Pulmonary artery endothelial cell (primary cell): ENCODE data around the gene CTAGE1. TPM values are rescaled to one million over a fixed set of nuclear protein-coding genes. Genes with fewer than 3 reads are reported as not detected.

ENCODE experiments used
- DNase-seq: peaks from one replicate; pipeline ENCODE4 v3.0.0-alpha.2; 2011; ENCODE audit warnings: low read depth, low spot score
- total RNA-seq: library from RNA; depleted of rRNA; stranded (reverse); fragments of >200 nt; gene quantifications from 2 replicates; pipeline ENCODE4 v1.2.3, GENCODE V29; 2014

The CTAGE1 gene
- total RNA-seq, 1 donor from 2014 or later = not detected

DNA sequence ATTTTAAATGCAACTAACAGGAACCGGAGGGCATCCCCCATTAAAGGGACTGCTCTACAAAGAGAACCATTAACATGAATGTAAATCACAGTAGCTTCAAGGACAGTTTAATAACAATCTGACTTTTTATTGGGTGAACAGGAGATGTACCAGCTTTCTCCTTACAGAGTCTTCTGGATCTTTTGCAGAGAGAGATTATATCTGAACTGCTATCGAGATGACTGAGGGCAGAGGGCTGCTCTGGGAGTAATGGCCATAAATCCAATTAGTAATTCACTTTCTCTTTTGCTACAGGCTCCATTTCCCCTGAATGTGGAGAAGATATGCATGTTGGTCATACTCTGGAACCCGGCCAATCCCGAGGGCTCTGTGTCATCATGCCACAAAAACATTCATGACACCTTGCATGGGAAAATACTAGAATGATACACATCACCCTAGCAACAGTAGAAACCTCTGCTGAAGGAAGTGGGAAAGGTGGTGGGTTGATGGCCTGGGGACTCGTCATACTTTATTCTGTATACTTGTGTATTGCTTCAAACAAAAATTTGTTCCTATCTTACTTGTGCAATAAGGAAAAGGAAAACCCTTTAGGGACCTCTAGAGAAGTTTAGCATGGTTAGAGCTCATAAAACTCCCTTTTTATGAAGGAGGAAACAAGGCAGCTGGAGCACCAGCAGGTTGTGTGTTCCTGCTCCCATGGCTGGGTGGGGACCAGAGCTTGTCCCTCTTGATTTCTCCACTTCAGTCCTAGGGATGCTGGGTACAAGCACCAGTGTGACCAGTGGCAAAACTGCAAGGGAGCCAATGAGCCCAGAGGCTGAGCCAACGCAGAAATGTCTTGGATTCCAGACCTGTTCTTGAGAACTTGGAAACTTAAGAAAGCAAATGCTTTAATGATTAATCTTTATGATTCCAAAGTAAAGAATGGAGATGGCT lies 26.0 kb downstream of the CTAGE1 start:
- peak; percentile 76 for DNase-seq

DNA sequence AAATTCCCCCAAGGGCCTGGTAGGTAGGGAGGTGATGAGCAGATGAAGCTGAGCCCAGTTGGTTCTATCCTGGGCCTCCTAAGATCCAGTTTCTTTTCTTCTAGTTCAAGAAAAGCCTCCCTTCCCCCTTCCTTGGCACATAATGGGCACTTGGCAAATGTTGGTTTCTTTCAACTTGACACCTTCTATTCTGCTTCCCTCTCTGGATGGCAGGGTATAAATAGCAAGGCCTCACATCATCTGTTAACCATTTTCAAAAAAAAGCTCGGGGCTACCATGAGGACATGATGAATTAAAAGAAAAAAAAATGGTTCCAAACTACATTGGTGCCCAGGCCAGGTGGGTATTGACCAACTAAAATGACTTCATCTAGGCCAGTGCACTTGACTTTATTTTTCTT lies 29.9 kb downstream of the CTAGE1 start:
- DNase-seq = no peak

DNA sequence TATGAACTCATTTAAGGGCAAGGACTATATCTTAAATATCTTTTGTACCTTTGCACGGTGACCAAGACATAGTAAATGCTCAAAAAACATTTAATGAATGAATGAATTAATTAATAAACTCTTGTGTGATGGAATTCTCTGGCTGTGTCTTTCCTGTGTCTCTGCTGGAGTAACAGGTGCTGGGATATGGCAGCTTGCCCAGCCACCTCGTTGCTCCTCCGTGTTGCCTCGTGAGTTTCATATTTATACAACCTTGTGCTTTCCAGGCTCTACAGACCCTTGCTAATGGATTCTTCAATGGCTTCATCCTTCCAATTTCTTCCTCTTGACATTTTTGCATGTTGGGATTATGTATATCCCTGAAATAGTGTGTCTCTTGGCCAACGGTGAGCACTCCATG lies 30.4 kb downstream of the CTAGE1 start:
- no peak for DNase-seq

DNA sequence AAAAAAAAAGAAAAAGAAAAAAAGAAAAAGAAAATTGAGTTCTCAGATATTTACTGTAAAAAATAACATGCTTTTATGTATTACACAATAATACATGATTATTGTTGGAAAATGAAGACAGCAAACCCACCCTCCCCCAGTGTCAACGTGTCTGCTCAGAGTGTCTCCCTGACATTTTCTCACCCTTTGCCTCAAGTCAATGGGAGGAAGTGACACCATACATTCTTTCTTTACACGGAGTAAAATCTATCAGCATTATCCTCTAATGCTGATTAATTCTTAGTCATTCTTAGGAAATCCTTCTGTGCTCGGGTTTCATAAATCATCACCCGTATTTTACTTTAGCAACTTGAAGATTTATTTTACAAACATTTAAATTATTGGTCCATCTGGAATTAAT lies 32.0 kb downstream of the CTAGE1 start:
- peak; percentile 93 for DNase-seq

DNA sequence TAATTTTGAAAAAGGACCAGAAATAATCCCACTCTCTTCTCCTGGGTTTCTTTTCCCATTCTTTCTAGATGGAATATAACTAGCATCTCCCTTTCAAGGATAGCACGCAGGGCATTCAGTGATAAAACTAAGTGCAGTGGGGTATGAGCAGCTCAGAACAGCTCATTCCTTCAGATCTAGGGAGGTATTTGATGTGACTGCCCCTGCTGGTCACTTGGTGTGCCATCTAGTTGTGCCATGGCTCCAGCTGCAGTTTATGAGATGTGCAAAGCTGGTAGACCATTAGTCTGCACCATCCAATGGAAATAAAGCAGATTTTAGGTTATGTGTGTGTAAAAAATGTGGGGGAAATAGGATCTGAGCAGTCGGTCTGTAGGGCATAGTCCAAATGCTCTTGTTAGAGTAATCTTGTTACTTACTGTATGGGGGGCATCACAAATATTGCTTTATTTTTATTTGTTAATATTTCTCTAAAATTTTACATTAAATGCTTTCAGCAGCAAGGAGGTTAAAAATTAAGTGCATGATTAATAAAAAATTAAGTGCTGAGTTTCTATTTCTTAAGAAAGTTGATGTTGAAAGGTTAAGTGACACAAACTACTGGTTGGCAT lies 38.9 kb downstream of the CTAGE1 start:
- DNase-seq = no peak

DNA sequence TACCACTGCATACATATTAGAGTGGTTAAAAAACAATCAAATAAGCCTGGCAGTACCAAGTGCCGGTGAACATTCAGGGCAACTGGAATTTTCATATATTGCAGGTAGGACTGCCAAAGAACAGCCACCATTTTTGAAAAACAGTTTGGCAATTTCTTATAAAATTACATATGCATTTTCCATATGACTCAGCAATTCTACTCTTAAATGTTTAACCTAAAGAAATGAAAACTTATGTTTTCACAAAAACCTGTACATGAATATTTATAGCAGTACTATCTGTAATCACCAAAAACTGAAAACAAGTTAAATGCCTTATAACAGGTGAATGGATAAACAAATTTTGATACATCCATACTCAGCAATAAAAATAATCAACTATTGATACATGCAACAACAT lies 39.9 kb downstream of the CTAGE1 start:
- no peak for DNase-seq

DNA sequence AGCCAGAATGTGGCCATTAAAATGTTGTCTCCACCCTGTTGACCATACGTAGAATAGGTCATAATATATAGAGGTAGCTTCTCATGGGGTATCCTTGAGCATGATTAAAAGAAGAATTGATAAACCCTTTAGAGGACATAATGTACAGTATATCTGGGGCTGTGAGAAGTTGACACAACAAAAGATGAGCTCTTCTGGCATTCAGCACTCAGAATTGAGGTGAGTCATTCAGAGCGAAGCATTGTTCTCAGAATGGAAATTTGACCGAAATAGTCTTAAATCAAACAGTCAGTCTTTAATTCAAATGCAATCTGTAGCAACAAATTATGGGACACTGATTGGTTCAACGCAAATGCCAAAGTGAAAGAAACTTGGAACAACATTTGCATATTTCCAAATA lies 47.3 kb downstream of the CTAGE1 start:
- DNase-seq = no peak

DNA sequence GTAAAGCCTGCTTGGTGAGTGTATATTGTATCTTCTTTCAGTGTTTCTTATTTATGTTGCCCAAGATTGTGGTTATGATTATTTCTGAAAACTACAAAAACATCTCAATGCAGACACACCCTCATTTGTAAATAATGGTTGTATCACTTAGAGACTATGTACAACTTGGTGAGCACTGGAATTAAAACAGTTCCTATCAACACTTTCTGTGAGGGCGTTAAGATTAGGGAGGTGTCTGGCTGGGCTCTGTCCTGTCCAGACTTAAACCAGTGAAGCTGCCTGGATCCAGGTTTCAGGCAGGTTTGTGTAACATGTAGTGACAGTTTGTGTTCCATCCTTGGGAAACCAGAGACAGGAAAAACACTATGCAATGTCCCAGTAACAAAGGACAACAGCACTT lies 49.7 kb downstream of the CTAGE1 start:
- no peak for DNase-seq

DNA sequence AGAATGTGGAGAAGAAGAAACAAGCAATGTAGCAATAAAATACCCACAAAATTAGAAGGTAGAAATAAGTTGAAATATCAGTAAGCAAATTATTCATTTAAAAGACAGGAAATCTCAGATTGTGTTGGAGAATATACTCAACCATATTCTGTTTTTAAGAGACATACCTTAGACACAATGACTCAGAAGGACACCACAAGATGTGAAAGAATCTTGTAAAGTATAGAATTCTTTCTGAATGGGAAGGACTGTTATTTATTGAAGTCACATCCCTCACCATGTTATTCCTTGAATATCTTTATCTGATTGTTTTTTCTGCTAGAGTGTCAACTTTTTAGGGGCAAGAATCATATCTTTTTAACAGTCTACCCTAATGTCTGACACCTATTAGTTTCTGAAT lies 50.4 kb downstream of the CTAGE1 start:
- no peak for DNase-seq

DNA sequence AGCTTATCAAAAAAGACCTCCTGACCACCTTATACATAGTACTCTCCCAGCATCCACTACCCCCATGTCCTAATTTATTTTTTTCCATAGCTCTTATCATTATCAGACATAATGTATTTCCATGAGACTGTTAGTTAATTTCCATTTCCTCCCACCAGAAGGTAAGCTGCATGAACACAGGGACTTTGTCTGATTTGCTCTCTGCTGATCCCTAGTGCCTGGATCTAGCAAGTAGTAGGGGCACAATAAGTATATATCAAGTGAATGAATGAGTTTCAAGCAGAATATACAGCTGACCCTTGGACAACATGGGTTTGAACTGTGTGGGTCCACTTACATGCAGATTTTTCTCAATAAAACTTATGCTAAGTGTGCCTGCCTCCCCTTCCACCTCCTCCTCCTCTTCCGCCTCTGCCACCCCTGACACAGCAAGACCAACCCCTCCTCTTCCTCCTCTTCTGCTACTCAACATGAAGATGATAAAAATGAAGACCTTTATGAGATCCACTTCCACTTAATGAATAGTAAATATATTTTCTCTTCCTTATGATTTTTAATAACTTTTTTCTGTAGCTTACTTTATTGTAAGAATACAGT lies 53.8 kb downstream of the CTAGE1 start:
- DNase-seq = no peak

Other genes starting within 250 kb of the CTAGE1 start
- 10.5 and 11.9 TPM in 2 replicates for gene GATA6, start 248.3 kb downstream of the CTAGE1 start, total RNA-seq